K562 (cell line): Measurements from ENCODE around the gene USP7. TPM values are rescaled to one million over a fixed set of nuclear protein-coding genes. Genes with fewer than 3 reads are reported as not detected.

ENCODE experiments used
- ATAC-seq: fragments of 200-7000 bp; cut with Tn5 transposase; 3 replicates; pipeline ENCODE4 v1.9.1; 2020; ENCODE audit warnings: moderate library complexity
- BruUV-seq: library from RNA; stranded (reverse); fragments of 400-500 nt; replicated peaks from 2 replicates; lab custom pipeline; 2021; lab: Mats Ljungman, UMichigan
- CTCF ChIA-PET: fragments of 300-600 bp; formaldehyde crosslinking; extraction: SDS; loops from one replicate; lab custom pipeline; 2021; ENCODE audit warnings: low intra/inter-chr PET ratio; lab: Yijun Ruan, JAX
- POLR2A ChIA-PET: fragments of 300-600, 350-650 bp; sonication (Branson Sonifier 250); formaldehyde crosslinking; extraction: SDS; loops from one replicate; lab custom pipeline; 2021; ENCODE audit warnings: antibody characterized with exemption, inconsistent platforms; lab: Yijun Ruan, JAX
- DNase-seq, 4 experiments: peaks; one replicate each; pipeline versions ENCODE4 v3.0.0 to v3.0.0-alpha.2; 2011 to 2018; ENCODE audit warnings: low spot score in 3 of 4, mixed read lengths in 3 of 4; ENCODE audit errors: extremely low read depth in 1 of 4
- FAIRE-seq: peaks from 2 replicates; lab custom pipeline; 2011; peaks lifted over from hg19 to GRCh38; lab: Jason Lieb, UNC
- H2AFZ ChIP-seq: 2 replicates; pipeline ENCODE4 v1.6.0; 2011; ENCODE audit warnings: low read depth, low read length, control low read depth, inconsistent platforms
- H3K27ac ChIP-seq: fragments of 200-600 bp; 3 replicates; pipeline ENCODE4 v1.8.0; 2011; ENCODE audit warnings: low read depth, mild to moderate bottlenecking, control low read depth, inconsistent platforms, low read length, moderate library complexity, mixed read lengths; ENCODE audit errors: extremely low read depth
- H3K27me3 ChIP-seq, 2 experiments: fragments of 300-600 bp in 1 of 2; 2 replicates in 1 of 2; 3 replicates in 1 of 2; pipeline versions ENCODE4 v1.6.0 to v1.8.0; 2011; ENCODE audit warnings: inconsistent platforms in 2 of 2, low read length in 2 of 2, mild to moderate bottlenecking in 1 of 2, mixed read lengths in 1 of 2, moderate library complexity in 1 of 2; ENCODE audit not compliant: control insufficient read depth in 2 of 2, insufficient read depth in 2 of 2
- H3K36me3 ChIP-seq: fragments of 300-600 bp; 3 replicates; pipeline ENCODE4 v1.8.0; 2011; ENCODE audit warnings: mild to moderate bottlenecking, low read length, inconsistent platforms; ENCODE audit not compliant: control insufficient read depth, insufficient read depth
- H3K4me1 ChIP-seq, 2 experiments: fragments of 200-600 bp in 1 of 2; replicated peaks in 1 of 2; 2 replicates in 1 of 2; 3 replicates in 1 of 2; pipeline versions ENCODE4 v1.5.1 to v1.8.0; 2011; ENCODE audit warnings: inconsistent platforms in 2 of 2, low read length in 2 of 2, mild to moderate bottlenecking in 1 of 2, mixed read lengths in 1 of 2, moderate library complexity in 1 of 2; ENCODE audit not compliant: control insufficient read depth in 2 of 2, insufficient read depth in 2 of 2
- H3K4me2 ChIP-seq: 2 replicates; pipeline ENCODE4 v1.6.1; 2011; ENCODE audit warnings: low read length, control low read depth, inconsistent platforms, mixed read lengths; ENCODE audit not compliant: insufficient read depth
- H3K4me3 ChIP-seq: fragments of 200-600 bp; sonication (generic), shearing (Covaris generic); 2 replicates; pipeline ENCODE4 v1.5.1; 2016; ENCODE audit warnings: control low read depth, inconsistent platforms
- H3K79me2 ChIP-seq: fragments of 200-600 bp; 3 replicates; pipeline ENCODE4 v1.8.0; 2011; ENCODE audit warnings: low read length, inconsistent platforms; ENCODE audit not compliant: control insufficient read depth, insufficient read depth
- H3K9ac ChIP-seq, 2 experiments: 2 replicates each; pipeline versions ENCODE4 v1.6.0 to v1.6.1; 2011; ENCODE audit warnings: low read depth in 2 of 2, low read length in 2 of 2, control low read depth in 1 of 2, inconsistent platforms in 1 of 2, mild to moderate bottlenecking in 1 of 2, mixed read lengths in 1 of 2; ENCODE audit not compliant: insufficient read depth in 1 of 2
- H3K9me1 ChIP-seq: one replicate; pipeline ENCODE4 v1.6.0; 2011; ENCODE audit warnings: inconsistent platforms, mild to moderate bottlenecking, low read length, moderate library complexity; ENCODE audit not compliant: control insufficient read depth, insufficient read depth
- H3K9me3 ChIP-seq: replicated peaks from 2 replicates; pipeline ENCODE4 v1.5.1; 2011; ENCODE audit warnings: low read depth, low read length, inconsistent platforms; ENCODE audit not compliant: control insufficient read depth, insufficient read depth
- H4K20me1 ChIP-seq: replicated peaks from 2 replicates; pipeline ENCODE4 v1.6.1; 2011; ENCODE audit warnings: low read length, inconsistent platforms, mixed read lengths; ENCODE audit not compliant: control insufficient read depth, insufficient read depth
- BCOR ChIP-seq: fragments of 450-650 bp; IDR thresholded peaks from 2 replicates; pipeline ENCODE4 v1.6.1; 2016
- ETV1 ChIP-seq: fragments of 450-650 bp; conservative IDR thresholded peaks from 2 replicates; pipeline ENCODE4 v1.6.1; 2016; ENCODE audit warnings: missing genetic modification characterization, control low read depth, low read depth, missing compliant biosample characterization
- KLF10 ChIP-seq: fragments of 250-450 bp; sonication (Bioruptor Pico); IDR thresholded peaks from 2 replicates; pipeline ENCODE4 v1.6.1; 2021; ENCODE audit warnings: matching md5 sums
- RBM25 ChIP-seq: fragments of 200-400 bp; formaldehyde crosslinking; IDR thresholded peaks from 2 replicates; pipeline ENCODE4 v1.6.1; 2018; ENCODE audit warnings: low read length, low read depth, moderate library complexity; ENCODE audit not compliant: severe bottlenecking
- SMARCA5 ChIP-seq: fragments of 450-650 bp; IDR thresholded peaks from 2 replicates; pipeline ENCODE4 v1.6.1; 2016
- ZFP36 ChIP-seq: fragments of 150-350 bp; IDR thresholded peaks from 2 replicates; pipeline ENCODE4 v1.6.1; 2018; ENCODE audit warnings: low read length, low read depth; ENCODE audit not compliant: partially characterized antibody
- WGBS: fragments of 100-300 bp; shearing (Covaris generic); methylation state at CpG from one replicate; pipeline ENCODE4 v1.1.6; 2016; ENCODE audit warnings: low coverage, mixed read lengths; ENCODE audit not compliant: insufficient coverage; ENCODE audit errors: missing lambda C conversion rate; 5-methylcytosine and 5-hydroxymethylcytosine counted together
- in situ Hi-C: fragments of 300-500 bp; cut with MboI; formaldehyde crosslinking; loops from 4 replicates; pipeline ENCODE4 v1.15.0; 2018; ENCODE audit warnings: inconsistent platforms, mixed read lengths
- intact Hi-C: fragments of 100-400 bp; cut with micrococcal nuclease; formaldehyde crosslinking; loops from 2 replicates; pipeline ENCODE4 v1.14.2; 2022
- polyA plus RNA-seq, 8 experiments: library from polyadenylated mRNA; depleted of rRNA in 4 of 8; stranded (reverse) in 5 of 8; unstranded in 3 of 8; fragments of >200 nt; fragmentation: Nextera tagmentation in 2 of 8; fragmentation: Illumina TruSeq in 1 of 8; extraction: Ambion mirVana in 2 of 8; extraction: Trizol in 1 of 8; gene quantifications; 2 replicates each; pipeline versions ENCODE4 v1.2.1 to v1.2.3, GENCODE V29; 2011 to 2014; ENCODE audit warnings: inconsistent platforms in 1 of 8, missing spikeins in 1 of 8
- total RNA-seq, 7 experiments: library from RNA; depleted of rRNA in 6 of 7; stranded (reverse); fragments of >200 nt in 6 of 7; fragmentation: Illumina TruSeq in 2 of 7; extraction: Trizol in 2 of 7; gene quantifications; 2 replicates each; pipeline versions ENCODE4 v1.2.1 to v1.2.3, GENCODE V29; 2011 to 2021; ENCODE audit warnings: low replicate concordance in 1 of 7
- TF ChIP-seq, protein P1 (sequence below): fragments of 250-450 bp; sonication (Bioruptor Pico); IDR thresholded peaks from 2 replicates; pipeline ENCODE4 v1.8.0; 2021; ENCODE audit warnings: mild to moderate bottlenecking, moderate library complexity
- TF ChIP-seq, protein P2 (sequence below): fragments of 450-650 bp; formaldehyde crosslinking; IDR thresholded peaks from 2 replicates; pipeline ENCODE4 v1.4.0; 2020; ENCODE audit warnings: mild to moderate bottlenecking, moderate library complexity

The USP7 gene
- total and polyA plus RNA-seq, 9 of the 15 experiments (the other 6 are each of a cell fraction or from before 2014, with no cell fraction given) = 17.1 to 145 (median 57.9) TPM

DNA sequence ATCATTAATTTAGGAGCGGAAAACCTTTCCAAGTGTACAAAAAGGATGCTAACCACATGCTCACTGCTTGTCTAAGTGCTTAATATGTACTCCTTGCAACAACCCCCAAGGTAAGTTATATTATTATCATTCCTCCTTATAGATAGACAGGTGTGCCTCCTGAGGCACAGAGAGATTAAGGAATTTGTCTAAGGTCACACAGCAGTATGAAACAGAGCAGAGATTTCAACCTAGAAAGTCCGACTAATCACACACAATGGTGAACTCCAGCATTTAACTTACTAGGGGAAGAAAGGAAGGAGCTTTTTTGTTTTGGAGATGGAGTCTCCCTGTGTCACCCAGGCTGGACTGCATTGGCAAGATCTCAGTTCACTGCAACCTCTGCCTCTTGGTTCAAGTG, 37.0 kb upstream of the USP7 start:
- intact Hi-C loops (loop anchor here (10.0 kb wide), 1 partner anchor 66 kb away; no protein-coding TSS in a partner anchor), in situ Hi-C loops (no loop called here)
- Histone ChIP-seq H3K27ac (no peak overlapping the region), H3K4me3 (no peak overlapping the region), H3K36me3 (no peaks in the 10 kb centered on the region), H3K9ac (no peak overlapping the region), H3K4me2 (no peak overlapping the region), H3K27me3 (no peaks in the 10 kb centered on the region), H4K20me1 (no peaks in the 10 kb centered on the region), H3K79me2 (no peaks in the 10 kb centered on the region), H2AFZ (no peak overlapping the region), H3K9me1 (no peaks in the 10 kb centered on the region), H3K9me3 (no peaks in the 10 kb centered on the region), H3K4me1 (no peaks in the 10 kb centered on the region; a peak in 1 of 5 replicates)
- FAIRE-seq = no peak
- no TSS peak for BruUV-seq
- DNase-seq = no peak
- POLR2A ChIA-PET = interaction anchor here (0.6 kb wide), 1 partner anchor 27 kb away, joined by 3 read pairs; no protein-coding TSS in a partner anchor
- CTCF ChIA-PET = no interaction called here
- TF ChIP-seq, protein P1, sequence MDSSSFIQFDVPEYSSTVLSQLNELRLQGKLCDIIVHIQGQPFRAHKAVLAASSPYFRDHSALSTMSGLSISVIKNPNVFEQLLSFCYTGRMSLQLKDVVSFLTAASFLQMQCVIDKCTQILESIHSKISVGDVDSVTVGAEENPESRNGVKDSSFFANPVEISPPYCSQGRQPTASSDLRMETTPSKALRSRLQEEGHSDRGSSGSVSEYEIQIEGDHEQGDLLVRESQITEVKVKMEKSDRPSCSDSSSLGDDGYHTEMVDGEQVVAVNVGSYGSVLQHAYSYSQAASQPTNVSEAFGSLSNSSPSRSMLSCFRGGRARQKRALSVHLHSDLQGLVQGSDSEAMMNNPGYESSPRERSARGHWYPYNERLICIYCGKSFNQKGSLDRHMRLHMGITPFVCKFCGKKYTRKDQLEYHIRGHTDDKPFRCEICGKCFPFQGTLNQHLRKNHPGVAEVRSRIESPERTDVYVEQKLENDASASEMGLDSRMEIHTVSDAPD (CRISPR knock-in tag) = no peak
- TF ChIP-seq, protein P2, sequence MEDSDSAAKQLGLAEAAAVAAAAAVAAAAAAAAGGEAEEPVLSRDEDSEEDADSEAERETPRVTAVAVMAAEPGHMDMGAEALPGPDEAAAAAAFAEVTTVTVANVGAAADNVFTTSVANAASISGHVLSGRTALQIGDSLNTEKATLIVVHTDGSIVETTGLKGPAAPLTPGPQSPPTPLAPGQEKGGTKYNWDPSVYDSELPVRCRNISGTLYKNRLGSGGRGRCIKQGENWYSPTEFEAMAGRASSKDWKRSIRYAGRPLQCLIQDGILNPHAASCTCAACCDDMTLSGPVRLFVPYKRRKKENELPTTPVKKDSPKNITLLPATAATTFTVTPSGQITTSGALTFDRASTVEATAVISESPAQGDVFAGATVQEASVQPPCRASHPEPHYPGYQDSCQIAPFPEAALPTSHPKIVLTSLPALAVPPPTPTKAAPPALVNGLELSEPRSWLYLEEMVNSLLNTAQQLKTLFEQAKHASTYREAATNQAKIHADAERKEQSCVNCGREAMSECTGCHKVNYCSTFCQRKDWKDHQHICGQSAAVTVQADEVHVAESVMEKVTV = no peak
- TF ChIP-seq RBM25 (peak; percentile 59), BCOR (peak; percentile 34; the same call in 1 of the 2 replicates), ZFP36 (peak; percentile 54), KLF10 (no peak), ETV1 (tag) (no peak), SMARCA5 (0 out of 2 replicates have a peak, but pooled peaks have one; percentile 41)
- 44% methylated on average over 2 of the region's 2 CpGs for WGBS
- no peak for ATAC-seq
